HUES64 (cell line): ENCODE measurements around the gene IGF2R.

ENCODE experiments used
- H3K27ac ChIP-seq: 2 replicates; pipeline ENCODE4 v1.7.0; 2013; ENCODE audit warnings: low read depth, low read length, inconsistent platforms
- H3K27me3 ChIP-seq: 2 replicates; pipeline ENCODE4 v1.6.1; 2013; ENCODE audit warnings: mild to moderate bottlenecking, low read length; ENCODE audit not compliant: insufficient read depth
- H3K36me3 ChIP-seq: 2 replicates; pipeline ENCODE4 v1.6.1; 2013; ENCODE audit warnings: mild to moderate bottlenecking, low read length; ENCODE audit not compliant: insufficient read depth
- H3K4me1 ChIP-seq: 2 replicates; pipeline ENCODE4 v1.6.1; 2013; ENCODE audit warnings: mild to moderate bottlenecking, low read length, moderate library complexity; ENCODE audit not compliant: insufficient read depth
- H3K4me3 ChIP-seq: 2 replicates; pipeline ENCODE4 v1.5.1; 2013; ENCODE audit warnings: mild to moderate bottlenecking, low read length, moderate library complexity
- H3K9ac ChIP-seq: 2 replicates; pipeline ENCODE4 v1.6.1; 2013; ENCODE audit warnings: mild to moderate bottlenecking, low read depth, low read length
- H3K9me3 ChIP-seq: 2 replicates; pipeline ENCODE4 v1.6.1; 2013; ENCODE audit warnings: low read depth, low read length; ENCODE audit not compliant: insufficient read depth
- WGBS: fragments of 150-250, 120-280 bp; methylation state at CpG from one replicate; pipeline ENCODE4 v1.1.7; 2013; ENCODE audit warnings: missing lambda C conversion rate; 5-methylcytosine and 5-hydroxymethylcytosine counted together

The IGF2R gene

GRCh38 chr6:160156842-160157241, 188.0 kb downstream of the IGF2R start:
- Histone ChIP-seq H3K4me3 (no peak overlapping the region), H3K9me3 (0 out of 2 replicates have a peak, but pooled peaks cover 3% of the 10 kb centered on the region), H3K27ac (no peak overlapping the region), H3K36me3 (no peaks in the 10 kb centered on the region), H3K27me3 (no peaks in the 10 kb centered on the region), H3K4me1 (peaks cover 4% of the 10 kb centered on the region), H3K9ac (no peak overlapping the region)
- WGBS = 89% methylated on average over 1 of the region's 1 CpG

GRCh38 chr6:160160450-160160849, 191.6 kb downstream of the IGF2R start:
- 84% methylated on average over 6 of the region's 6 CpGs for WGBS
- no peak overlapping the region for H3K9ac ChIP-seq
- H3K4me1 ChIP-seq = peaks cover 7% of the 10 kb centered on the region
- H3K4me3 ChIP-seq = no peak overlapping the region
- H3K36me3 ChIP-seq = no peaks in the 10 kb centered on the region
- no peaks in the 10 kb centered on the region for H3K27me3 ChIP-seq
- no peaks in the 10 kb centered on the region for H3K9me3 ChIP-seq
- H3K27ac ChIP-seq = no peak overlapping the region
